Measurements from ENCODE around the gene THADA. TPM values are rescaled to one million over a fixed set of nuclear protein-coding genes. Genes with fewer than 3 reads are reported as not detected.
"Not testable (repeated sequence)": the region's sequence is repeated elsewhere in the genome, so short reads cannot be mapped to it uniquely, and the experiment has no call there.

Gene THADA
- total and polyA plus RNA-seq, 2 donors (not counting 1 experiment from before 2014, with no cell fraction given) = 9.2 to 36.2 TPM

GRCh38 chr2:43300222-43300621 lies 295.6 kb downstream of the THADA start:
- Histone ChIP-seq H2AFZ (ENCODE audit: low read length) (no peak overlapping the region), H3K9me3 (ENCODE audit: control insufficient read depth, insufficient read depth, low read depth, low read length) (no peaks in the 10 kb centered on the region), H3K4me1 (ENCODE audit: control insufficient read depth, extremely low read depth, insufficient read depth, low read length) (no peaks in the 10 kb centered on the region), H3K27ac (ENCODE audit: insufficient read depth, low read length) (no peak overlapping the region), H3K4me3 (replicated peaks in 1 of 4; ENCODE audit: control extremely low read depth in 1 of 4, insufficient read depth in 1 of 4, low read depth in 3 of 4, low read length in 4 of 4) (no peak overlapping the region), H3K4me2 (ENCODE audit: extremely low read depth, insufficient read depth, low read length) (no peak overlapping the region), H3K27me3 (ENCODE audit: control insufficient read depth, insufficient read depth, low read length) (no peaks in the 10 kb centered on the region), H3K36me3 (ENCODE audit: control insufficient read depth, insufficient read depth, low read length) (no peaks in the 10 kb centered on the region), H4K20me1 (ENCODE audit: control insufficient read depth, extremely low read depth, insufficient read depth, low read length) (no peaks in the 10 kb centered on the region), H3K9ac (ENCODE audit: insufficient read depth, low read length) (no peak overlapping the region), H3K79me2 (ENCODE audit: control insufficient read depth, insufficient read depth, low read length) (no peaks in the 10 kb centered on the region)
- DNase-seq (ENCODE audit: low read depth in 2 of 2) = no peak
- TF ChIP-seq EZH2 (IDR thresholded peaks at IDR 0.05; ENCODE audit: low read length, missing control alignments) (no peak), CTCF (conservative IDR thresholded peaks at IDR 0.05 in 1 of 2, IDR thresholded peaks at IDR 0.05 in 1 of 2; ENCODE audit: low read depth in 1 of 2, low read length in 2 of 2) (no peak)

- Histone ChIP-seq H2AFZ (ENCODE audit: low read length) (no peak overlapping the region), H3K4me3 (replicated peaks in 1 of 4; ENCODE audit: control extremely low read depth in 1 of 4, insufficient read depth in 1 of 4, low read depth in 3 of 4, low read length in 4 of 4) (no peak overlapping the region), H3K27me3 (ENCODE audit: control insufficient read depth, insufficient read depth, low read length) (no peaks in the 10 kb centered on the region), H3K9ac (ENCODE audit: insufficient read depth, low read length) (no peak overlapping the region), H3K4me1 (ENCODE audit: control insufficient read depth, extremely low read depth, insufficient read depth, low read length) (peaks cover 10% of the 10 kb centered on the region), H3K79me2 (ENCODE audit: control insufficient read depth, insufficient read depth, low read length) (no peaks in the 10 kb centered on the region), H3K36me3 (ENCODE audit: control insufficient read depth, insufficient read depth, low read length) (no peaks in the 10 kb centered on the region), H3K9me3 (ENCODE audit: control insufficient read depth, insufficient read depth, low read depth, low read length) (no peaks in the 10 kb centered on the region), H3K4me2 (ENCODE audit: extremely low read depth, insufficient read depth, low read length) (no peak overlapping the region), H4K20me1 (ENCODE audit: control insufficient read depth, extremely low read depth, insufficient read depth, low read length) (no peaks in the 10 kb centered on the region), H3K27ac (ENCODE audit: insufficient read depth, low read length) (no peak overlapping the region)
- no peak for DNase-seq (ENCODE audit: low read depth in 2 of 2)
- TF ChIP-seq EZH2 (IDR thresholded peaks at IDR 0.05; ENCODE audit: low read length, missing control alignments) (no peak), CTCF (conservative IDR thresholded peaks at IDR 0.05 in 1 of 2, IDR thresholded peaks at IDR 0.05 in 1 of 2; ENCODE audit: low read depth in 1 of 2, low read length in 2 of 2) (no peak)
Observed at GRCh38 chr2:43298500-43298899, 297.3 kb downstream of the THADA start.

GRCh38 chr2:43297740-43298139 lies 298.1 kb downstream of the THADA start:
- not testable (repeated sequence) for H3K27ac ChIP-seq (ENCODE audit: insufficient read depth, low read length); H3K27me3 ChIP-seq (ENCODE audit: control insufficient read depth, insufficient read depth, low read length); H3K9me3 ChIP-seq (ENCODE audit: control insufficient read depth, insufficient read depth, low read depth, low read length); H3K79me2 ChIP-seq (ENCODE audit: control insufficient read depth, insufficient read depth, low read length); H4K20me1 ChIP-seq (ENCODE audit: control insufficient read depth, extremely low read depth, insufficient read depth, low read length); H2AFZ ChIP-seq (ENCODE audit: low read length); H3K4me3 ChIP-seq (replicated peaks in 1 of 4; ENCODE audit: control extremely low read depth in 1 of 4, insufficient read depth in 1 of 4, low read depth in 3 of 4, low read length in 4 of 4); H3K9ac ChIP-seq (ENCODE audit: insufficient read depth, low read length); H3K4me2 ChIP-seq (ENCODE audit: extremely low read depth, insufficient read depth, low read length); DNase-seq (ENCODE audit: low read depth in 2 of 2); H3K36me3 ChIP-seq (ENCODE audit: control insufficient read depth, insufficient read depth, low read length)
- H3K4me1 ChIP-seq (ENCODE audit: control insufficient read depth, extremely low read depth, insufficient read depth, low read length) = peaks cover 14% of the 10 kb centered on the region
